Hepatocyte (in vitro differentiated cells): ENCODE results near the gene CCDC18. TPM values are rescaled to one million over a fixed set of nuclear protein-coding genes. Genes with fewer than 3 reads are reported as not detected.

Experiments used
- DNase-seq: peaks from one replicate; pipeline ENCODE4 v3.0.0-alpha.2; 2016; ENCODE audit warnings: low spot score
- H2AFZ ChIP-seq: fragments of 200-600 bp; sonication (generic); 2 replicates; pipeline ENCODE4 v1.6.0; 2016; ENCODE audit warnings: antibody characterized with exemption, mild to moderate bottlenecking
- H3K27ac ChIP-seq: fragments of 200-600 bp; sonication (generic); 2 replicates; pipeline ENCODE4 v1.5.1; 2016; ENCODE audit warnings: mild to moderate bottlenecking
- H3K27me3 ChIP-seq: fragments of 200-600 bp; sonication (generic); 2 replicates; pipeline ENCODE4 v1.6.1; 2016
- H3K36me3 ChIP-seq: fragments of 200-600 bp; sonication (generic); replicated peaks from 2 replicates; pipeline ENCODE4 v1.5.1; 2016; ENCODE audit warnings: low read depth; ENCODE audit not compliant: insufficient read depth
- H3K4me1 ChIP-seq: fragments of 200-600 bp; sonication (generic); 2 replicates; pipeline ENCODE4 v1.5.1; 2016; ENCODE audit warnings: mild to moderate bottlenecking, moderate library complexity; ENCODE audit not compliant: insufficient read depth
- H3K4me2 ChIP-seq: fragments of 200-600 bp; sonication (generic); 2 replicates; pipeline ENCODE4 v1.6.0; 2016
- H3K4me3 ChIP-seq: fragments of 200-600 bp; sonication (generic); 2 replicates; pipeline ENCODE4 v1.5.1; 2016; ENCODE audit warnings: mild to moderate bottlenecking
- H3K79me2 ChIP-seq: fragments of 200-600 bp; sonication (generic); 2 replicates; pipeline ENCODE4 v1.6.0; 2017; ENCODE audit warnings: mild to moderate bottlenecking
- H3K9me2 ChIP-seq: fragments of 200-600 bp; sonication (generic); replicated peaks from 2 replicates; pipeline ENCODE4 v1.6.0; 2017; ENCODE audit warnings: mild to moderate bottlenecking; ENCODE audit not compliant: insufficient read depth
- H3K9me3 ChIP-seq: fragments of 200-600 bp; sonication (generic); 2 replicates; pipeline ENCODE4 v1.5.1; 2016; ENCODE audit warnings: low read depth, mild to moderate bottlenecking
- H4K20me1 ChIP-seq: fragments of 200-600 bp; sonication (generic); 2 replicates; pipeline ENCODE4 v1.6.0; 2016; ENCODE audit warnings: mild to moderate bottlenecking; ENCODE audit not compliant: insufficient read depth, poor library complexity, severe bottlenecking
- CTCF ChIP-seq: fragments of 200-600 bp; sonication (generic); IDR thresholded peaks from 2 replicates; pipeline ENCODE4 v1.5.1; 2016; ENCODE audit warnings: antibody characterized with exemption, mild to moderate bottlenecking; ENCODE audit not compliant: poor library complexity
- EZH2 ChIP-seq: fragments of 200-600 bp; sonication (generic); IDR thresholded peaks from 2 replicates; pipeline ENCODE4 v1.6.1; 2016; ENCODE audit warnings: antibody characterized with exemption, mild to moderate bottlenecking, borderline replicate concordance
- EZH2phosphoT487 ChIP-seq: fragments of 200-600 bp; sonication (generic); IDR thresholded peaks from one replicate; pipeline ENCODE4 v1.6.1; 2018; ENCODE audit warnings: antibody characterized with exemption, mild to moderate bottlenecking, low read depth, moderate library complexity; ENCODE audit not compliant: unreplicated experiment, severe bottlenecking
- WGBS: methylation state at CpG from one replicate; pipeline ENCODE4 v1.1.6; 2016; ENCODE audit warnings: low lambda C conversion rate; ENCODE audit errors: missing lambda C conversion rate; 5-methylcytosine and 5-hydroxymethylcytosine counted together
- polyA plus RNA-seq: library from polyadenylated mRNA; unstranded; fragments of >200 nt; fragmentation: Nextera tagmentation; extraction: Ambion mirVana; gene quantifications from 2 replicates; pipeline ENCODE4 v1.2.1, GENCODE V29; 2016
- total RNA-seq: library from RNA; depleted of rRNA; stranded (reverse); fragments of >200 nt; gene quantifications from 2 replicates; pipeline ENCODE4 v1.2.3, GENCODE V29; 2014

Gene CCDC18
- total and polyA plus RNA-seq, 2 experiments from 2014 or later: 4.9 to 6.8 TPM

GRCh38 chr1:93306920-93307319 lies 126.4 kb downstream of the CCDC18 start:
- no peak overlapping the region for H3K4me2 ChIP-seq
- H4K20me1 ChIP-seq: no peaks in the 10 kb centered on the region
- no peaks in the 10 kb centered on the region for H3K9me3 ChIP-seq
- TF ChIP-seq EZH2phosphoT487 (no peak), EZH2 (no peak), CTCF (no peak)
- no peak overlapping the region for H2AFZ ChIP-seq
- H3K4me1 ChIP-seq: no peaks in the 10 kb centered on the region
- H3K27ac ChIP-seq: no peak overlapping the region
- no peaks in the 10 kb centered on the region for H3K27me3 ChIP-seq
- H3K36me3 ChIP-seq: no peaks in the 10 kb centered on the region
- H3K79me2 ChIP-seq: no peaks in the 10 kb centered on the region
- DNase-seq: no peak
- H3K4me3 ChIP-seq: no peak overlapping the region
- no peaks in the 10 kb centered on the region for H3K9me2 ChIP-seq

- Histone ChIP-seq H3K4me2 (no peak overlapping the region), H4K20me1 (no peaks in the 10 kb centered on the region), H3K79me2 (no peaks in the 10 kb centered on the region), H2AFZ (no peak overlapping the region), H3K36me3 (no peaks in the 10 kb centered on the region), H3K9me3 (no peaks in the 10 kb centered on the region), H3K9me2 (no peaks in the 10 kb centered on the region), H3K4me3 (no peak overlapping the region), H3K4me1 (no peaks in the 10 kb centered on the region), H3K27ac (no peak overlapping the region), H3K27me3 (no peaks in the 10 kb centered on the region)
- TF ChIP-seq EZH2: no peak
- no peak for TF ChIP-seq EZH2phosphoT487
- TF ChIP-seq CTCF: no peak
- no peak for DNase-seq
- WGBS: 83% methylated on average over 4 of the region's 4 CpGs
These were observed 132.5 kb downstream of the CCDC18 start for GRCh38 chr1:93313026-93313425.

- Histone ChIP-seq H2AFZ (no peak overlapping the region), H3K36me3 (no peaks in the 10 kb centered on the region), H3K9me2 (no peaks in the 10 kb centered on the region), H3K27ac (no peak overlapping the region), H4K20me1 (no peaks in the 10 kb centered on the region), H3K27me3 (no peaks in the 10 kb centered on the region), H3K9me3 (no peaks in the 10 kb centered on the region), H3K4me1 (no peaks in the 10 kb centered on the region), H3K4me2 (no peak overlapping the region), H3K4me3 (no peak overlapping the region), H3K79me2 (no peaks in the 10 kb centered on the region)
- DNase-seq: no peak
- 86% methylated on average over 2 of the region's 2 CpGs for WGBS
- no peak for TF ChIP-seq EZH2phosphoT487
- no peak for TF ChIP-seq EZH2
- no peak for TF ChIP-seq CTCF
These were observed 136.7 kb downstream of the CCDC18 start for GRCh38 chr1:93317207-93317606.

GRCh38 chr1:93317943-93318342 lies 137.4 kb downstream of the CCDC18 start:
- Histone ChIP-seq H3K9me3 (no peaks in the 10 kb centered on the region), H4K20me1 (no peaks in the 10 kb centered on the region), H3K36me3 (no peaks in the 10 kb centered on the region), H3K27ac (no peak overlapping the region), H3K79me2 (no peaks in the 10 kb centered on the region), H3K4me1 (no peaks in the 10 kb centered on the region), H3K4me3 (no peak overlapping the region), H3K9me2 (no peaks in the 10 kb centered on the region), H3K4me2 (no peak overlapping the region), H3K27me3 (no peaks in the 10 kb centered on the region), H2AFZ (no peak overlapping the region)
- DNase-seq: no peak
- WGBS: 98% methylated on average over 2 of the region's 2 CpGs
- no peak for TF ChIP-seq CTCF
- no peak for TF ChIP-seq EZH2
- no peak for TF ChIP-seq EZH2phosphoT487
